Stomach (tissue), 9 donors: ENCODE measurements around the gene ABLIM2. TPM values are rescaled to one million over a fixed set of nuclear protein-coding genes. Genes with fewer than 3 reads are reported as not detected.

Source experiments
- DNase-seq, 2 donors: peaks; one replicate each; pipeline versions ENCODE4 v3.0.0 to v3.0.0-alpha.2; 2013 to 2019
- H3K27ac ChIP-seq, 5 donors: fragments of 200-600 bp in 4 of 5; sonication (generic) in 4 of 5; one replicate each; pipeline ENCODE4 v1.5.1; 2013 to 2019; ENCODE audit warnings: mild to moderate bottlenecking in 1 of 5, moderate library complexity in 1 of 5
- H3K27me3 ChIP-seq, 3 donors: fragments of 200-600 bp; sonication (generic); one replicate each; pipeline ENCODE4 v1.5.1; 2017 to 2019; ENCODE audit warnings: mixed run types in 1 of 3
- H3K36me3 ChIP-seq, 4 donors: fragments of 200-600 bp; sonication (generic); 1 replicate in 3 of 4; 2 replicates in 1 of 4; pipeline ENCODE4 v1.5.1; 2016 to 2019
- H3K4me1 ChIP-seq, 4 donors: fragments of 200-600 bp; sonication (generic); one replicate each; pipeline ENCODE4 v1.5.1; 2016 to 2019
- H3K4me3 ChIP-seq, 4 donors: fragments of 200-600 bp; sonication (generic) in 3 of 4; one replicate each; pipeline ENCODE4 v1.5.1; 2016 to 2019; ENCODE audit warnings: mild to moderate bottlenecking in 1 of 4
- H3K9me3 ChIP-seq, 4 donors: fragments of 200-600 bp; sonication (generic); one replicate each; pipeline ENCODE4 v1.5.1; 2016 to 2019
- EP300 ChIP-seq: sonication (generic); formaldehyde crosslinking; IDR thresholded peaks from one replicate; pipeline ENCODE4 v1.6.1; 2017; ENCODE audit warnings: antibody characterized with exemption
- POLR2A ChIP-seq, 4 donors: fragments of 450-650 bp; IDR thresholded peaks; one replicate each; pipeline ENCODE4 v1.6.1; 2016; ENCODE audit warnings: antibody characterized with exemption in 4 of 4, control low read depth in 2 of 4, mild to moderate bottlenecking in 1 of 4, moderate library complexity in 1 of 4
- POLR2AphosphoS5 ChIP-seq, 3 donors: sonication (generic); formaldehyde crosslinking; IDR thresholded peaks; one replicate each; pipeline ENCODE4 v1.6.1; 2016; ENCODE audit warnings: antibody characterized with exemption in 3 of 3
- WGBS, 5 donors: extraction: QIAGEN DNeasy Blood & Tissue Kit in 3 of 5; methylation state at CpG; one replicate each; pipeline versions ENCODE4 v1.1.5 to v1.1.7; 2013 to 2018; 5-methylcytosine and 5-hydroxymethylcytosine counted together
- intact Hi-C: fragments of 100-400 bp; cut with DNase I; formaldehyde crosslinking; loops from one replicate; pipeline ENCODE4 v1.15.1; 2023; ENCODE audit warnings: low total_unique reads
- polyA plus RNA-seq, 3 donors: library from polyadenylated mRNA; stranded (reverse); fragments of 200-250 nt; gene quantifications; one replicate each; pipeline ENCODE4 v1.2.3, GENCODE V29; 2013
- total RNA-seq, 5 donors: library from RNA; depleted of rRNA; stranded (reverse); fragments of >200 nt; gene quantifications; one replicate each; pipeline versions ENCODE4 v1.1.0 to v1.2.3, GENCODE V29; 2014 to 2016
- TF ChIP-seq, protein P1 (sequence below), 7 experiments: fragments of 450-650 bp in 4 of 7; fragments of 200-600 bp in 3 of 7; sonication (generic) in 3 of 7; IDR thresholded peaks; one replicate each; pipeline ENCODE4 v1.5.1; 2016 to 2019; ENCODE audit warnings: antibody characterized with exemption in 7 of 7, control low read depth in 2 of 7, mild to moderate bottlenecking in 1 of 7
- donor health status: healthy with polysubstance abuse.
- donor health status: Bipolar disorder and iron deficiency.
- donor health status: healthy.

The ABLIM2 gene
- total and polyA plus RNA-seq, 8 donors, result 2.3 to 28.0 (median 5.5) TPM

DNA sequence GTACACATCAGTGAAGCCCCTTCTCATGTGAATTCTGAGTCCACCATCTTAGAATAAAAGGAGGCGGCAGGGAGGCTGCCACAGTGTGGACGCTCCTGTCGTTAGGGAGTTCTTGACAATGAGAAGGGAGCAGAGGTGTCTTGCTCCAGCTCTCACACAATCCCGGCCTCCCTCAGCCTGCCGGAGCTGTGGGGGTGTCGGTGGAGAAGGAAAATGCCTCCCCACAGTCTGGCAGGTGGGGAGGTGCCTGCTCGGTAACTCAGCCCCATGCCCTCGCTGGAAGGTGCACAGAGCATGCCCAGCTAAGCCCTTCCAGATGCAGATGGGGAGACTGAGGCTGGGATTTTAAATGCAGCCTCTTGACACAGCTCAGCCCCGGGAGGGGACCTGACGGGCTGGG, 20.5 kb upstream of the ABLIM2 start:
- Histone ChIP-seq H3K27ac (no peak overlapping the region), H3K36me3 (no peaks in the 10 kb centered on the region), H3K4me3 (no peak overlapping the region), H3K27me3 (no peaks in the 10 kb centered on the region), H3K4me1 (peaks cover 22 to 39% (median 30%) of the 10 kb centered on the region in 4 donors), H3K9me3 (no peaks in the 10 kb centered on the region)
- no peak for DNase-seq
- intact Hi-C loops, result no loop called here
- TF ChIP-seq EP300, result no peak
- no peak for TF ChIP-seq POLR2AphosphoS5 (IDR thresholded peaks at IDR 0.05)
- TF ChIP-seq POLR2A (IDR thresholded peaks at IDR 0.05), result no peak
- TF ChIP-seq, protein P1, sequence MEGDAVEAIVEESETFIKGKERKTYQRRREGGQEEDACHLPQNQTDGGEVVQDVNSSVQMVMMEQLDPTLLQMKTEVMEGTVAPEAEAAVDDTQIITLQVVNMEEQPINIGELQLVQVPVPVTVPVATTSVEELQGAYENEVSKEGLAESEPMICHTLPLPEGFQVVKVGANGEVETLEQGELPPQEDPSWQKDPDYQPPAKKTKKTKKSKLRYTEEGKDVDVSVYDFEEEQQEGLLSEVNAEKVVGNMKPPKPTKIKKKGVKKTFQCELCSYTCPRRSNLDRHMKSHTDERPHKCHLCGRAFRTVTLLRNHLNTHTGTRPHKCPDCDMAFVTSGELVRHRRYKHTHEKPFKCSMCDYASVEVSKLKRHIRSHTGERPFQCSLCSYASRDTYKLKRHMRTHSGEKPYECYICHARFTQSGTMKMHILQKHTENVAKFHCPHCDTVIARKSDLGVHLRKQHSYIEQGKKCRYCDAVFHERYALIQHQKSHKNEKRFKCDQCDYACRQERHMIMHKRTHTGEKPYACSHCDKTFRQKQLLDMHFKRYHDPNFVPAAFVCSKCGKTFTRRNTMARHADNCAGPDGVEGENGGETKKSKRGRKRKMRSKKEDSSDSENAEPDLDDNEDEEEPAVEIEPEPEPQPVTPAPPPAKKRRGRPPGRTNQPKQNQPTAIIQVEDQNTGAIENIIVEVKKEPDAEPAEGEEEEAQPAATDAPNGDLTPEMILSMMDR (IDR thresholded peaks at IDR 0.05), result no peak
- WGBS, 5 donors, result 85 to 94% (median 86%) methylated on average over 10 of the region's 10 CpGs

DNA sequence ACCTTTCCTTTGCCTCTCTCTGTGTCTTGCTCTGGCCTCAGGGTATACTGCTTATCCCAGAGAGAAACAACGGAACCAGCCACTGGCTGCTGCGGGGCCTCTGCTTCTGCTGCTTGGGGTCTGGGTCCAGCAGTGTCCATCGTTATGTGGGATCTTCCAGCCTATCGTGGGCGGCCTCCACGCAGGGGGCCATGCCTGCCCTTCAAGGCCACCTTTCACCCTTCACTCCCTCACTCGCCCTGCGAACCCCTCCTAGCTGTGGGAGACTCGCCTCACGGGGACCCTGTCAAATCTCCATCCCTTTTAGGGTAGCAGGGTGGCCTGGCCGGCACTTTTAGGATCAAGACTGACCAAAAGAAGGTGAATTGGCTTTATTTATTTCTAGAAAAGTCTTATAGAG, 19.3 kb upstream of the ABLIM2 start:
- Histone ChIP-seq H3K9me3 (no peaks in the 10 kb centered on the region), H3K36me3 (no peaks in the 10 kb centered on the region), H3K27me3 (no peaks in the 10 kb centered on the region), H3K27ac (no peak overlapping the region), H3K4me1 (peaks cover 15 to 28% (median 21%) of the 10 kb centered on the region in 4 donors), H3K4me3 (no peak overlapping the region)
- WGBS, 5 donors, result 90 to 94% (median 92%) methylated on average over 11 of the region's 11 CpGs
- TF ChIP-seq EP300 (no peak), POLR2A (IDR thresholded peaks at IDR 0.05) (no peak), POLR2AphosphoS5 (IDR thresholded peaks at IDR 0.05) (no peak)
- TF ChIP-seq, protein P1 (IDR thresholded peaks at IDR 0.05), result no peak
- DNase-seq, result no peak
- intact Hi-C loops, result no loop called here

DNA sequence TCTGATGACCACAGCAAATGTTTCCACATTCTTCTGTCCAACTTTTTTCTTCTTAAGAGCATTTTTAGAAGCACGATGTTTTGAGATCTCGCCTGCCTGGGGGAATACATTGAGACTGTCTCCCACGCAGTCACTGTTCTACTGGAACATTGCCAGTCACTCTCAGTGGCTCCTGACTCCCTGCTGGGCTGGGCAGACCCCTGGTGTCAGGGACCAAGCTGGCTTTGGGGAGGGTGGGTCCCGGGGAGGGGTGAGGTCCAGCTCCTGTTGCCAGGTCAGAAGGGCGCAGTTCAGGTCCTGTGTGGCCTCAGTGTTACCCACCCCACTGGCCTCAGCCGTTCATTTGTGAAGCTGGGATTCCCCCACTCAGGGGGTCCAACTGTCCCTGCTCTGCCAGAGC, 18.9 kb upstream of the ABLIM2 start:
- 67 to 75% (median 71%) methylated on average over 5 to 6 of the region's 6 CpGs for WGBS, 5 donors
- Histone ChIP-seq H3K4me3 (no peak overlapping the region), H3K27me3 (no peaks in the 10 kb centered on the region), H3K9me3 (no peaks in the 10 kb centered on the region), H3K36me3 (no peaks in the 10 kb centered on the region), H3K4me1 (peaks cover 11 to 24% (median 17%) of the 10 kb centered on the region in 4 donors), H3K27ac (no peak overlapping the region)
- TF ChIP-seq, protein P1 (IDR thresholded peaks at IDR 0.05), result no peak
- TF ChIP-seq POLR2A (IDR thresholded peaks at IDR 0.05) (no peak), POLR2AphosphoS5 (IDR thresholded peaks at IDR 0.05) (no peak), EP300 (no peak)
- no peak for DNase-seq
- intact Hi-C loops, result no loop called here

DNA sequence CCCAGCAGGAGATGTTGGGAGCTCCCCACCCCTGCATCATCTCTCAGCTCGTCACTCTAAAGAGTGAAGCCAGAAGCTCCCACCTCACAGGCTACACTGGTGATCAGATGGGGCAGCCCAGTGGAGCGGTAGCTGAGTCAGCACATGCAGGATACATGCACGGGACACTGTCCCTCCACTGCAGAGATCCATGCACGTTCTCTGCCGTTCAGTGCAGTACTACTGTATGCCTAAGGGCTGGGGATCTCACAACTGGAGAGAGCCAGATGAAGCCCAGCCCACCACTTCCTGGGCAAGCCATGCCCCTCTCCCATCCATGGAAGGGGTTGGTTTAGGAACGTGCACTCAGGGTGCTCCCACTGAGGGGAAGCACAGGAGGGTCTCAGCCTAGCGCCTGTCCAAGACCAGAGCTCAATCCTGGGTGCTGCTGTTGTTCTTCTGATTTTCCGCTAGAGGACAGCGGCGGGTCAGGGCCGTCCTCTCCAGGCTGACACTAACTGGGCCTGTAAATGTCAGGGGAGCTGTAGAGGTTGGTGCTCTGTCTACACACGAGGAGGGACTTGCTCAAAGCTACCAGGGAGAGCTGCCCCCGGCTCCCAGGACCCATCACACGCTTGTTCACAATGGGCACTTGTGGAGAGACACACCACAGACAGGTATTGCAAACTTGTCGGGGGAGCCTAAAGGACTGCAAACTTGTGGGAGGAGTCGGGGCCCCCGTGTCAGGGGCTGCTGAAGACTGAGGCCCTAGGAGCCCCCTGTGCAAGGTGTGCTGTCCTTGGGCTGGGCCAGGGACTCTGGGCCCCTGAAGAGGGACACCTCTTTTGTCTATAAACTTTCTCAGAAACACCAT, 18.2 kb upstream of the ABLIM2 start:
- H3K4me1 ChIP-seq, result peaks cover 5 to 17% (median 9%) of the 10 kb centered on the region in 4 donors
- H3K27ac ChIP-seq, result no peak overlapping the region
- 27 to 42% (median 31%) methylated on average over 16 to 17 of the region's 17 CpGs for WGBS, 5 donors
- peaks cover 0 to 7% (median 0%) of the 10 kb centered on the region in 3 donors for H3K27me3 ChIP-seq
- H3K4me3 ChIP-seq, result no peak overlapping the region
- H3K36me3 ChIP-seq, result no peaks in the 10 kb centered on the region
- intact Hi-C loops, result no loop called here
- H3K9me3 ChIP-seq, result no peaks in the 10 kb centered on the region
- TF ChIP-seq, protein P1 (IDR thresholded peaks at IDR 0.05), result peak in 5 of 7 experiments; percentile 67 to 91 (median 79)
- TF ChIP-seq POLR2AphosphoS5 (IDR thresholded peaks at IDR 0.05) (no peak), POLR2A (IDR thresholded peaks at IDR 0.05) (no peak)
- DNase-seq, result peak; percentile 58 to 82
